DMS153 treated with DMSO at 0.1 percent for 48 hours (cell line): ENCODE data around the gene LDAH.

Experiments
- DNase-seq: peaks from one replicate; lab custom pipeline; 2025; ENCODE audit not compliant: unreplicated experiment; lab: John Stamatoyannopoulos, UW

The LDAH gene

GRCh38 chr2:20654535-20654813 lies 168.4 kb downstream of the LDAH start:
- no peak for DNase-seq

GRCh38 chr2:20653695-20654534 lies 169.0 kb downstream of the LDAH start:
- DNase-seq: no peak

GRCh38 chr2:20652673-20653575 lies 170.0 kb downstream of the LDAH start:
- no peak for DNase-seq

DNA sequence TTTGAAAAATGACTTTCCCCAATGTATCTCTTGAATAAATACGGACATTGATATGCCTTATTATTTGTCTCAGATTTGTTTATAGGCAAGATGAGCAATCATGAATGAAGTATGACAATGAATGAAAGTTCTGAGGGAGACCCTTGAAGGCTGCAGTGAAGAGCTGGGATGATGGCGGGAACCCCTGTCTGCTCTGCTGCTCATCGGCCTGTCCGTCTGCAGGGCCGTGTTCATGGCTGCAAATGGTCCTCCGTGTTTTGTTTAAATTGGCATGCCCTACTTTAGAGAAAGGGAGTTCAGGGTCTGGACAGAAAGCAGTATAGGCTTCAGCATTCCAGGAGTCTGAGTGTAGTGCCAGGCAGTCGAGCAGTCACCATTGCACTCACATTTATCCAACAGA lies 170.8 kb downstream of the LDAH start:
- DNase-seq: no peak

DNA sequence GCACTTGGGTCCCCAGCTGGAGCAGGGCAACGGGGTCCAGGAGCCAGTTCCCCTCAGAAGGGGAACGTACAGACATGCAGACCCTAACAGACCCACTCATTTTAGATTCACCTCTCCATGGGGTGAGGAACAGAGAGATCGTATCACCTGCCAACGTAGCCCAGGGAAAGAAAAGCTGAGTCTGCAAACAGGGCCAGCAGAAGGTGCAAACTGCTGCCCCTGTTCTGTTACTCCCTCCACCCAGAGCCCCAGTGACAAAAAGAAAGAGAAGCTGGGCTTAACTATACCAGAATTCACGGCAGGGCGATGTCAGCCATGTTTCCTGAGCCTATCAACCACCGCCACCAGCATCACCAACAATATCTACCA lies 171.2 kb downstream of the LDAH start:
- DNase-seq: no peak

DNA sequence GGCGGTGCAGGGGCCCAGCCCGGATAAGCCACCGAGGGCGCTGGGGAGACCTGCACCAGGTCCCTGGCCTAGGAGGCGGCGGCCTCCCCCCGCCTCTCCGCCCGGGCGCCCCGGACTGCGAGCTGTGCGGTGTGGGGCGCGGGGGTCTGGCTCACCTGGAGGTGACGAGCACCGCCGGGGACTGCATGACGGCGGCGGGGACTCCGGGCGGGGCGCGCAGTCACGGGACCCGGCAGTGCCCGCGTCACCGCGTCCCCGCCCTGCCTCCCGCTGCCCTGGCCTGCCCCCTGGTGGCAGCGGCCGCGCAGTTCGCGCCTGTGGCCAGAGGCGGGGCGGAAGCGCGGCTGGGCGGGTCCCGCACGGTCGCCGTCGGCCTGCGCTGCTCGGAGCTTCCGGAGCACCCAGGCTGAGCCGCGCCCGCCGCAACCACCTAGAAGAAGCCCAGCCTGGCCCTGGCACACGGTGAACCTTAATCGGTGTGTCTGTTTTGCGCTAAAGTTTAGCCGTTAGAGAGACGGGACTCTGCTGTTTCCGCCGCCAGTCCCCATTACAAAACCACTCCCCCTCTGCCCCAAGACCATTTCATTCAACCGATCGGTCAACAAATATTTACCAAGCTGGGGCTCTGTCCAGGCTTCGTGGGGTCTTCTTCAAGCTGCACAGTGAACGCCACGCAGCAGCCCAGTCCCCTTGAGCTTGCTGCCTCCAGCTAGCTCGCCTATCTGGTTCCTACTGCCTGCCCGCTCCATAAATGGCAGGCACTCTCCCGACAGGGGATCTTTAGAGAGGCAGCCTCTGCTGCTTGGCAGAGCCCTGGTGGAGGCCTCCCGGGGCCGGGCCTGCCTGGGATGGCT lies 171.8 kb downstream of the LDAH start, which contains the start of gene HS1BP3:
Gene HS1BP3 (minus strand): TSS at position 222 of the 854 bp plus-strand sequence. CDS start 35 bp downstream, at position 187.
- peak; percentile 52 for DNase-seq

DNA sequence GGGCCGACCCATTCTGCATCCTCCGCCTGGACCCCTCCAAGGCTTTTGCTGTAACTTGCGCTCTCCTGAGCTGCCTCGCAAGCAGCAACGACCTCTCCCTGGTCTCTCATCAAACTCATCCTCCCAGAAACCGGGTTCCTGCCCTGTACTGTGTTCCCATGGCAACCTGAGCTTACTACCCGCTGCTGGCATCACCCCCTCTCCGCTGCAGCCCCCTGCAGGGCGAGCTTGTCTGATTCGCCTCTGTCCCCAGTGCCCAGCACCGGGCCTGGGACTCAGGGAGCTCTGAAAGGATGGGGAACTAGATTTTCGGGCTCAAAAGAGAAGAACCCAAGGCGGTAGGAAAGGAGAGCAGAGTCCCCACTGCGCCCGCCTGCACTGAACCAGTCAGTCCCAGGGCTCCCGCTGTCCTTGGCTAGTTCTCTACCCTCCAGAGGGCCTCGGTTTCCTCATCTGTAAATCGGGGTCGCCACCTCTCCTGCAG lies 172.5 kb downstream of the LDAH start:
- DNase-seq: no peak

GRCh38 chr2:20649976-20650375 lies 172.9 kb downstream of the LDAH start:
- DNase-seq: no peak

DNA sequence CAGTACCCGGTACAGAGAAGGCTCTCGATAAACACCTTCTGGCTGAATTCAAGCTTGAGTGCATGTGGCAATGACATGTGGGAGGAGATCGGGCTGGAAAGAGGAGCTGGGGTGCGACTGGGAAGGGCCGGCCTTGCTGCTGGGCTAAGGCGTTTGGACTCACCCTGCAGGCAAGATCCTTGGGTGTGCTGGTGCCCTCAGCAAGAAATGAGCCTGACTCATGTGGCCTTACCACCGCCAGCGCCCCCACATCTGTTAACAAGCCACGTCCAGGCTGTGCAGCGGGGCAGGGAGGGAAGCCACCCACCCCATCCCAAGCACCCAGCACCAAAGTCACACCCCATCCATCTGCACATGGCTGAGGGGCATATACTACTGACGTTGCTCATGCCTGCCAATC lies 173.3 kb downstream of the LDAH start:
- DNase-seq: no peak

DNA sequence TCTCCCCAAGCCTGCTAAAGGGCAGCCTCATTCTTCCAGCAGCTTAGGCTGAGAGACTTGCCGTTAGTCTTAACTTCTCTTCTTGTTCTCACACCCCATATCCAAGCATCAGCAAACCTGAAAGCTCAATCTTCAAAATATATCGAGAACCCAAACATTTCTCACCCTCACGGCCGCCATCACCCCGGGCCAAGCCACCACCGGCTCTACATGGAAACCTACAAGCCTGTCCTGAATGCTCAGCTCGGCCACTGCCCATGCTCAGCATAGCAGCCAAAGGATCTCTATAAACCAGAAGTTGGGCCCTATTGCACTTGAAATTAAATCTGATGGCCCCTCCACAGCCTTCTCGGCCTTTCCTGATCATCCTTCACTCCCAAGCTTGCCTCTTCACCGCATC lies 174.1 kb downstream of the LDAH start:
- DNase-seq: no peak

GRCh38 chr2:20648206-20648605 lies 174.7 kb downstream of the LDAH start:
- no peak for DNase-seq

- DNase-seq: no peak
Observed at GRCh38 chr2:20647738-20648137, 175.2 kb downstream of the LDAH start.

- no peak for DNase-seq
Observed at GRCh38 chr2:20647211-20647610, 175.7 kb downstream of the LDAH start.

DNA sequence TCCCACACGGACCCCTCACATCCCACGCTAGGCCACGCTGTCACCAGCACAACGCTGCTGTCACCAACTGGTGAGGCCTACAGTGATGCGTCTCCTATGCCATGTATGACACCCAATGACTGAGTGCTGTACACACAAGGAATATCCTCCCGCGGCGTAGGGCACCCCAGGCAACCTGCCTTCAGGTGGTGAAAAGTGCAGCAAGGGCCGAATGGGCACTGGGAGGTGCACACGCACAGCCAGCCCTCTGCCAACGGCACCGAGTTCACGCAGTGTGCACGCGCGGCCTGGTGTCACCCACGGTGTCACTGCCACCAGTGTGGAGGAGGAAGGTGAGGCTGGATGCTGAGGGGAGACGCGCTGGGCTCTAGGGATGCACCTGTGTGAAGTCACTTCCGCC lies 176.5 kb downstream of the LDAH start:
- no peak for DNase-seq

DNA sequence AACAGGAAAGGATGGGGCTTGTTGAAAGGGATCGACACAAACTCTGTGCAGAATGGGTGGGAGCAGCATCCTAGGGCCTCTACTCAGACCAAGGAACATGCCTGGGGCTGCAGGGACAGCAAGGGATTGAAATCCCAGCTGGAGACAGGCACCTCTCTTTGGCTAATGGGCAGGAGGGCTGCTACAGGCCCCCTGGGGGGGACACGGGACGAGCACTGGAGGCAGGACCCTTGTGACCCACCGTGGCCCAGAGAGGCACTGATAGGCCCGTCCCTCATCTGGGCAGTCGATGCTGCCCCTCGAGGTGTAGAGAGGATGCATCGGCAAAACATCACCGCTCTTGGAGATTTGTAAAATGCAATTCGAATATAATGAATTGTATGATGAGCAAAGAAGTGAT lies 177.1 kb downstream of the LDAH start:
- DNase-seq: no peak

DNA sequence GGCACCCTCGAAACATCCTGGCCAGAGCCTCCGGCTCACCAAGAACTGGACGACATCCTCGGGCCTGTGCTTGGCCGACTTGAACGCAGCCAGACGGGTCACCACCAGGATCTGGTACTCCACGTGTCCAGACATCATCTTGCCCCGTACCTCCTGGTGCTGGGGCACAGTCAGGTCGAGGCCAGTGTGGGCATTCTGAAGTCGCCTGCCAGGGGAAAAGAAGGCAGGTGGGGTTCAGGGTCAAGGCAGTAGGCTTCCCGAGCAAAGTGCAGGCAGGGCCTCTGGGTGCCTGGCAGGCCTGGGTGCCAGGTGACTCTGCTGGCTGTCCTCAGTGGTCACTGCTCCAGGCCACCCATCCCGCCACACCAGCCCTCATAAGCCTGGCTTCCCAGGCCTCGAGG lies 177.6 kb downstream of the LDAH start:
- no peak for DNase-seq

- DNase-seq: no peak
Observed at GRCh38 chr2:20643826-20644225, 179.1 kb downstream of the LDAH start.

DNA sequence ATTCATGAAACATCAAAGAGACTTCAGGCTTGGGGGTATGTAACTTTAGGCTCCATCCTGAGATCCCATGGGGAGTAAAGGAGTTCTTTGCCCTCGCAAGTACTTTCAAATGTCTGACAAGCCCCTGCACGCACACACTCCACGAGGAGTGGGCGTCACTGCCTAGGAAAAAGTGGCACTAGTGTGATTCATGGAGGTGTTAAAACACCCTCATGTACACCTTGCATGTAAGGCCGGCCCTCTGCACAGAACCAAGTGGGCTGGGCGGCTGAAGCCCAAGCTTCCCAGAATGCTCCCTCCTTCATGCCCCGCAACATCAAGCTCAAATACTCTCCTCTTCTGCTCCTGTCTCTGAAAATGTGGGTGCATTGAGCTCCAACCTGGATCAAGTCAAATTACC lies 179.8 kb downstream of the LDAH start:
- DNase-seq: no peak

DNA sequence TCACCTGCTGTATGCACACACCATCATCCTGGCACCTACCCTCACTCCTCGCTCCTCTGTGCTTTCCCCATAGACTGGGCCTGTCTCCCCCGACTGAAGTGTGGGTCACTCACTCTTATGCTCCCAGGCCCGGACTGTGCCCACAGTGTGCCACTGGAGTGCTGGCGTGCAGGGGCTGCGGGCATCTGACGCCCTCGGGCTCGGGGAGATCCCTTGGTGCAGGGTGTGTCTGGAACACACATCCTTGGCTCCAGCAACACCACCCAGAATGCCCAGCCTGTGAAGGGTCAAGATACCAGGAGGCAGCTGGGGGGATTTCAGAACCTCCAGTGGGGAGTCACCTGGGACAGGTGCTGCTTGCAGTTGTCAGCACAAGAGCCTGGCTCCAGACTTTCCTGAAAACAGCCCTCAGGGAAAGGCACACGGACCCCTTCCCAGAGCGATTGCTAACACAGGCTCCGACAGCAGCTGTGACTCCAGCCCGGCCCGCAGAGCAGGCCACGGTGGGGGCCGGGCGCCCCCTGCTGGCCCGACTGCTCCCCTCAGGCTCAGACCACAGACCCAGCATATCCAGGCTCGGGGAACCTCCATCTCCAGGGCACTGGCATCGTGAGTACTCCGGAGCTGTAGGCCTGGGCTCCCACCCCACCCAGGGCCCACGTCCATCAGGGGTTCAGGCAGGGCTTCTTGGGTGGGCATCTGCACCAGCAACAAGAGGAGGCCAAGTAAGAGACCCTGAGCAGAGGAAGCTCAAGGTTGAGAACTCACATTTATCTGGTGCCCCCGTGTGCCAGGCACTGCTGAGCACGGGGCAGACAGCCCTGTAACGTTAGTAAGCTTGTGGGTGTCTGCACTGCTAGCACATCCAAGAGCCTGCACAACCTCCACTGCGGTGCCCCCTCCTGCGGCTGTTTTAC lies 180.6 kb downstream of the LDAH start:
- DNase-seq: peak; percentile 22
